ENCODE measurements around the gene MYOM1. TPM values are rescaled to one million over a fixed set of nuclear protein-coding genes. Genes with fewer than 3 reads are reported as not detected.

Gene MYOM1
- total RNA-seq, 1 donor from 2014 or later: 4.9 TPM

GRCh38 chr18:3041843-3042242 lies 177.9 kb downstream of the MYOM1 start:
- Mint-ChIP-seq H3K9me3 (no peaks in the 10 kb centered on the region), H3K36me3 (ENCODE audit: low read depth) (no peaks in the 10 kb centered on the region), H3K27ac (no peak overlapping the region), H3K27me3 (no peaks in the 10 kb centered on the region), H3K4me1 (peaks cover 6% of the 10 kb centered on the region), H3K4me3 (no peak overlapping the region)
- CTCF ChIA-PET: no interaction called here
- ATAC-seq (ENCODE audit: low read depth) (no peak), DNase-seq (no peak)
- intact Hi-C loops (cut with micrococcal nuclease): no loop called here
- no peak for TF ChIP-seq CTCF (IDR thresholded peaks at IDR 0.05)
- POLR2A ChIA-PET: no interaction called here

- no peak overlapping the region for H3K4me3 Mint-ChIP-seq
- no peak for ATAC-seq (ENCODE audit: low read depth)
- no peak overlapping the region for H3K27ac Mint-ChIP-seq
- intact Hi-C loops (cut with micrococcal nuclease): no loop called here
- no peak for TF ChIP-seq CTCF (IDR thresholded peaks at IDR 0.05)
- H3K4me1 Mint-ChIP-seq: peaks cover 6% of the 10 kb centered on the region
- ChIA-PET POLR2A (interaction anchor here (0.6 kb wide), 1 partner anchor 81 kb away, joined by 3 read pairs; no protein-coding TSS in a partner anchor), CTCF (no interaction called here)
- no peak for DNase-seq
- H3K36me3 Mint-ChIP-seq (ENCODE audit: low read depth): no peaks in the 10 kb centered on the region
- H3K9me3 Mint-ChIP-seq: no peaks in the 10 kb centered on the region
- no peaks in the 10 kb centered on the region for H3K27me3 Mint-ChIP-seq
These were observed 178.9 kb downstream of the MYOM1 start for GRCh38 chr18:3040881-3041280.

- intact Hi-C loops (cut with micrococcal nuclease): no loop called here
- TF ChIP-seq CTCF (IDR thresholded peaks at IDR 0.05): no peak
- H3K27ac Mint-ChIP-seq: no peak overlapping the region
- peaks cover 6% of the 10 kb centered on the region for H3K4me1 Mint-ChIP-seq
- no peaks in the 10 kb centered on the region for H3K27me3 Mint-ChIP-seq
- H3K9me3 Mint-ChIP-seq: no peaks in the 10 kb centered on the region
- POLR2A ChIA-PET: no interaction called here
- DNase-seq: no peak
- CTCF ChIA-PET: no interaction called here
- ATAC-seq (ENCODE audit: low read depth): no peak
- no peak overlapping the region for H3K4me3 Mint-ChIP-seq
- no peaks in the 10 kb centered on the region for H3K36me3 Mint-ChIP-seq (ENCODE audit: low read depth)
These were observed 179.6 kb downstream of the MYOM1 start for GRCh38 chr18:3040173-3040572.

- Mint-ChIP-seq H3K4me3 (no peak overlapping the region), H3K4me1 (peaks cover 6% of the 10 kb centered on the region), H3K27ac (no peak overlapping the region), H3K9me3 (no peaks in the 10 kb centered on the region), H3K36me3 (ENCODE audit: low read depth) (no peaks in the 10 kb centered on the region), H3K27me3 (no peaks in the 10 kb centered on the region)
- ATAC-seq (ENCODE audit: low read depth) (no peak), DNase-seq (no peak)
- intact Hi-C loops (cut with micrococcal nuclease): loop anchor here (1.0 kb wide), 1 partner anchor 21 kb away; no protein-coding TSS in a partner anchor
- TF ChIP-seq CTCF (IDR thresholded peaks at IDR 0.05): no peak
- POLR2A ChIA-PET: interaction anchor here (0.5 to 1.4 kb wide), 2 partner anchors 159 to 190 kb away, joined by 3 read pairs; no protein-coding TSS in a partner anchor
- CTCF ChIA-PET: interaction anchor here (1.1 kb wide), 1 partner anchor 25 kb away, joined by 4 read pairs; no protein-coding TSS in a partner anchor
These were observed 182.3 kb downstream of the MYOM1 start for GRCh38 chr18:3037423-3037915.

- Mint-ChIP-seq H3K4me3 (no peak overlapping the region), H3K36me3 (ENCODE audit: low read depth) (no peaks in the 10 kb centered on the region), H3K9me3 (no peaks in the 10 kb centered on the region), H3K27ac (no peak overlapping the region), H3K27me3 (no peaks in the 10 kb centered on the region), H3K4me1 (peaks cover 6% of the 10 kb centered on the region)
- intact Hi-C loops (cut with micrococcal nuclease): no loop called here
- CTCF ChIA-PET: no interaction called here
- POLR2A ChIA-PET: interaction anchor here (0.6 to 1.4 kb wide), 2 partner anchors 9 to 188 kb away, joined by 3 read pairs; no protein-coding TSS in a partner anchor
- TF ChIP-seq CTCF (IDR thresholded peaks at IDR 0.05): no peak
- DNase-seq (no peak), ATAC-seq (ENCODE audit: low read depth) (no peak)
These were observed 183.7 kb downstream of the MYOM1 start for GRCh38 chr18:3036108-3036507.
